GM12865 (cell line): Measurements from ENCODE around the gene AHSG.

Source experiments
- DNase-seq: peaks from one replicate; pipeline ENCODE4 v3.0.0; 2010; ENCODE audit warnings: low read depth
- H3K4me3 ChIP-seq: 2 replicates; pipeline ENCODE4 v1.5.1; 2011; ENCODE audit warnings: mild to moderate bottlenecking, low read depth, low read length, control low read depth
- TF ChIP-seq, protein P1 (sequence below): IDR thresholded peaks from 2 replicates; pipeline ENCODE4 v1.5.1; 2011; ENCODE audit warnings: low read length, control low read depth, low read depth, inconsistent platforms; ENCODE audit not compliant: insufficient read depth; ENCODE audit errors: missing control alignments

Gene AHSG

DNA sequence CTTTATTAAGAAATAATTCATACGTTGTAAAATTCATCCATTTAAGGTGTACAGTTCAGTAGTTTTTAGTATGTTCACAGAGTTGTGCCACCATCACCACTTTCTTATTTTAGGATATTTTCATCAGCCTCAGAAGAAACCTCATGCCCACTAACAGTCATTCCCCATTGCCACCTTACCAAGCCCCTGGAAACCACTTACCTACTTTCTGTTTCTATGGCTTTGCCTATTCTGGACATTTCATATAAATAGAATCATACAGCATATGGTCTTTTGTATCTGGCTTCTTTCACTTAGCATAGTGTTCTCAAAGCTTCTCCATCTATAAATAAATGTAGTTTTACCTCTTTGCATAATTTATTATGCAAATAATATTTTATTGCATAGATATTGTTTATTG, 34.0 kb downstream of the AHSG start:
- no peak overlapping the region for H3K4me3 ChIP-seq
- TF ChIP-seq, protein P1, sequence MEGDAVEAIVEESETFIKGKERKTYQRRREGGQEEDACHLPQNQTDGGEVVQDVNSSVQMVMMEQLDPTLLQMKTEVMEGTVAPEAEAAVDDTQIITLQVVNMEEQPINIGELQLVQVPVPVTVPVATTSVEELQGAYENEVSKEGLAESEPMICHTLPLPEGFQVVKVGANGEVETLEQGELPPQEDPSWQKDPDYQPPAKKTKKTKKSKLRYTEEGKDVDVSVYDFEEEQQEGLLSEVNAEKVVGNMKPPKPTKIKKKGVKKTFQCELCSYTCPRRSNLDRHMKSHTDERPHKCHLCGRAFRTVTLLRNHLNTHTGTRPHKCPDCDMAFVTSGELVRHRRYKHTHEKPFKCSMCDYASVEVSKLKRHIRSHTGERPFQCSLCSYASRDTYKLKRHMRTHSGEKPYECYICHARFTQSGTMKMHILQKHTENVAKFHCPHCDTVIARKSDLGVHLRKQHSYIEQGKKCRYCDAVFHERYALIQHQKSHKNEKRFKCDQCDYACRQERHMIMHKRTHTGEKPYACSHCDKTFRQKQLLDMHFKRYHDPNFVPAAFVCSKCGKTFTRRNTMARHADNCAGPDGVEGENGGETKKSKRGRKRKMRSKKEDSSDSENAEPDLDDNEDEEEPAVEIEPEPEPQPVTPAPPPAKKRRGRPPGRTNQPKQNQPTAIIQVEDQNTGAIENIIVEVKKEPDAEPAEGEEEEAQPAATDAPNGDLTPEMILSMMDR: no peak
- peak; percentile 9 for DNase-seq

DNA sequence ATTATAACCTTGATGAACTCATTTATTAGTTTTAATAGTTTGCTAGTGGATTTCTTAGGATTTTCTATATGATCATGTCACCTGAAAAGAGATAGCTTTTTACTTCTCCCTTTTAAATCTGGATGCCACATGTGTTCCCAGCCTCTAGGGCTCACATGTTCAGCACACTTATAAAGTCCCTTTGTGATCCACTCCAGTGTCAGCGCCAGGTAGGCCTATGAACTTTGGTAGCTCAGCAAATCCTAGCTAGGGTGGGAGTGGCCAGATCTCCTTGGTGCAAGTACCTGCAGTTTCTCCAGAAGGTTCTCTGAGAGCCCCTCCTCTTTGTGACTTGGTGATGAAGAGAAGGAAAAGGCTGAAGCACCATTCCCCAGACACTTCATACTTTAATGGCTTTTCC, 36.0 kb downstream of the AHSG start:
- TF ChIP-seq, protein P1: no peak
- no peak overlapping the region for H3K4me3 ChIP-seq
- DNase-seq: no peak

DNA sequence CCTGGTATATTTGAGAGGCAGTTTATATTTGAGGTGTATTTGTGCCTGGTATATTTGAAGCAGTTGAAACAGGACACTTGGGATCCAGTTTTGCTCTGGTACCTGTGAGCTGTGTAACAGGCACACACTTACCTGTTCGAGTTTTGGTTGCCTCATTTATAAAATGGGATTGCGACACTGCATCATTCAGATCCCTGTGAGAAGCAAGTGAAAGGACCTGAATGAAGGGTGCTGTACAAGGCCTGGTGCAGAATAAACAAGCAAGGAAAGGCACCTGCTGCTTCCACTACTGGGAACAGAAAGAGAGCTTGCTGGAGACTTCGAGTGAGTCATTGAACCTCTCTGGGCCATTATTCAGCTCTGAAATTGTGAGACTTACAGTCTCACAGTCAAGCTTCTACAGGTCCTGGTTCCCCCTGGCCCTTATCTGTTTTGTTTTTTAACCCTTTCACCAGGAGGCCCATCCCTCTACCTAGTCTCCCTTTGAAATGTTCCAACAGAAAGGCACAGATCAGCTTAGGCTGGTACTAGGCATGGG, 38.9 kb downstream of the AHSG start:
- no peak for DNase-seq
- TF ChIP-seq, protein P1: no peak

DNA sequence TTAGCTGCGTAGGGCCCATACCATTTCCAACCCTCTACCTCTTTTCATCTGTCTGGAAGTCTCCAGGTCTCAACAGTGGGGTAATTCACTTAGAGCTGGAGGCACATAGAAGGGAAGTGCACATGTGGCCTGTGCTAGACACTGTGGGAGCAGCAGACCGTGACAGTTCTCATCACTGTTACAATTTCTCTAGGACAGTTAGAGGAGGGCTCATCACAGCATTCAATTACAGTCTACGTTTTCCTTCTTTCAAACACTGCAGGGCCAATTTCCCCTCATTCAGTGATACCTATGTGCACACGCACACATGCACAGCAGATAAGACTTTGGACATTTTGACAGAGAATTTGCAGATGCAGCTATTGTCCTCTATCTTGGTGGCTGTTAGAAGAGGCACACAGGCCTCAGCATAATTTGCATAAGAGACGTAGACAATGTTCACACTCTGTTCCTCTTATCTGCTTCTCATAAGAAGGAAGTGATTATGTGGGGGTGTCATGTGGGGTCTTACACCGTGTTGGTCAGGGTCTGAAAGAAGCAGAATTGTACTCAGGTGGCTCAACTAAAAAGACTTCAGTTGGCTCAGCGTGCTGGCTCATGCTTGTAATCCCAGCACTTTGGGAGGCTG, 40.3 kb downstream of the AHSG start:
- no peak overlapping the region for H3K4me3 ChIP-seq
- DNase-seq: peak; percentile 73
- TF ChIP-seq, protein P1: no peak

More for the DNA sequence above, 38.9 kb downstream of the AHSG start:
- no peak overlapping the region for H3K4me3 ChIP-seq

DNA sequence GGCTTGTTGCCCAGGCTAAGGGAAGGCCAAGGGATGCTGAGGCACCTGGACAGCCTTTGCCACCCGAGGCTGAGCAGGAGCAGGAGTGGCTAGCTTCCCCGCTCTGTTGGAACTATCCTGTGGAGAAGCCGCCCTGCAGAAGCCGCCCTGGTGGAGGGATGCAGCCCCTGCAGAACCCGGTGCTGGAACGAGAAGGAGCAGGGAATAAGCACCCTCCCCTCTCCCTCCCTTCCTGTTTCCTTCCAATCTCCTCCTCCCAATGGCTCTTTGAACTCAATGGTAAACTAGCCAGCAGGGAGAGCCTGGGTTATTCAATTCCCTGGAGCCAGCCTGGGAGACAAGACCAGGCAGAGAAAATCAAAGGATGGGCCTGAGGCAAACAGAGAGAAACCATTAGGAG, 41.1 kb downstream of the AHSG start:
- TF ChIP-seq, protein P1: no peak
- H3K4me3 ChIP-seq: no peak overlapping the region
- no peak for DNase-seq

DNA sequence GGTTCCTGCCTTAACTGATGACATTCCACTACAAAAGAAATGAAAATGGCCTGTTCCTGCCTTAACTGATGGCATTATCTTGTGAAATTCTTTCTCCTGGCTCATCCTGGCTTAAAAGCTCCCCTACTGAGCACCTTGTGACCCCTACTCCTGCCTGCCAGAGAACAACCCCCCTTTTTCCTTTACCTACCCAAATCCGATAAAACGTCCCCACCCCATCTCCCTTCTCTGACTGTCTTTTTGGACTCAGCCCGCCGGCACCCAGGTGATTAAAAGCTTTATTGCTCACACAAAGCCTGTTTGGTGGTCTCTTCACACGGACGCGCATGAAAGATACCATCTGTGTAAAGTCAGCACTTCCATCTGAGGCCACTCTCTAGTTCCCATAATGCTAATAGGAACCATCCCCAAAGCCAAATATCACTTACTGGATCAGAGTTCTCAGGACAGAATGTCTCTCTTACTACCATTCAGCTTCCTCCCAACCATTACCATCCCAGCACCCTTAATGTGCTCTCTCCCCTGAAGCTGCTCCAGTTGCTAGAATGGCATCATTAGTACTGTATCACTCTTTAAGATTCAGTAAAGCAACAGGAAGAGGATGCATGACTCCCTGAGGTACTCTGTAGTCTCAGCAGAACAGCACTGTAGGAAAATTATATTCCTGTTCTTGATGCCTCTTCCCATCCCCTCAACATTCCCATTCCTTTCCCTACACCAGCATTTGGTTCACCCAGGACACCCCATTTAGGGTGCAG, 50.7 kb downstream of the AHSG start:
- DNase-seq: no peak
- TF ChIP-seq, protein P1: no peak
- no peak overlapping the region for H3K4me3 ChIP-seq
